22Rv1 (cell line): ENCODE results near the gene SPSB1.

Experiments
- H3K27ac ChIP-seq: fragments of 450-650 bp; 2 replicates; pipeline ENCODE4 v1.5.1; 2017
- CTCF ChIP-seq: fragments of 450-650 bp; IDR thresholded peaks from 2 replicates; pipeline ENCODE4 v1.5.1; 2017; ENCODE audit warnings: mild to moderate bottlenecking
- ZFX ChIP-seq: fragments of 450-650 bp; IDR thresholded peaks from 2 replicates; pipeline ENCODE4 v1.6.1; 2017; ENCODE audit warnings: antibody characterized with exemption, borderline replicate concordance

The SPSB1 gene

DNA sequence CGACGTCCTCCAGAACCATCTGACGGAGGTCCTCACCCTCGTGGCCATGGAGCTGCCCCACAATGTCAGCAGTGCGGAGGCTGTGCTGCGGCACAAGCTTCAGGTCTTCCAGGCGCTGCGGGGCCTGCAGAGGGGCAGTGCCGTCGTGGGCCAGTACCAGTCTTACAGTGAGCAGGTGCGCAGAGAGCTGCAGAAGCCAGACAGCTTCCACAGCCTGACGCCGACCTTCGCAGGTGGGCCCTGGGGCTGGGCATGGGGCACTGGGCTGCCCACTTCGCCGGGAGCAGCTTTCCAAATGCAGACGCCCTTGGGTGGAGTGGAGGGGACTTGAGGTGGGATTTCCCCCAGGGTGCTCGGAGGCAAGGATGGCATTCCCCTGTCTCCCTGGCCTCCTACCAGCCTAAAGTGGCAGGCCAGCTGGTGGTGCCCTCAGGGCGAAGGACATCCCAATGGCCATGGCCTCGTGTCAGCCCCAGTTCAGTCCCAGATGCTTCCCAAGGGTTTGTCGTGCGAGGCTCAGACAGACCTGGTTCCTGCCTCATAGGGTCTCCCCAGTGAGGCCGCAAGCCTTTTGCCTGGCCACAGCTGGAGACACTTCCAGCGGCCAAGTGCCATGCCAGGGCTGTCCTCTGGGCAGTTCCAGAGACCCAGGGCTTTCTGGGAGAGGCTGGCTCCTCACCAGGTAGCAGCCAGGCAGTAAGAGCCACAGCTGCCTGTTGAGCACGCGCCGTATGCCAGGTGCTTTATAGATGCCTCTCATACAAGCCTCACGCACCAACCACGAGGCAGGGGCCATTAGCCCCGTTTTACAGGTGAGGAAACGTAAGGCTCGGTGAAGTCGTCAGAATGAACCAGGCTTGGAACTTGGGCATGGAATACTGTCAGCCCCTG lies 30.4 kb upstream of the SPSB1 start:
- no peak for TF ChIP-seq ZFX
- TF ChIP-seq CTCF = no peak
- H3K27ac ChIP-seq = no peak overlapping the region

DNA sequence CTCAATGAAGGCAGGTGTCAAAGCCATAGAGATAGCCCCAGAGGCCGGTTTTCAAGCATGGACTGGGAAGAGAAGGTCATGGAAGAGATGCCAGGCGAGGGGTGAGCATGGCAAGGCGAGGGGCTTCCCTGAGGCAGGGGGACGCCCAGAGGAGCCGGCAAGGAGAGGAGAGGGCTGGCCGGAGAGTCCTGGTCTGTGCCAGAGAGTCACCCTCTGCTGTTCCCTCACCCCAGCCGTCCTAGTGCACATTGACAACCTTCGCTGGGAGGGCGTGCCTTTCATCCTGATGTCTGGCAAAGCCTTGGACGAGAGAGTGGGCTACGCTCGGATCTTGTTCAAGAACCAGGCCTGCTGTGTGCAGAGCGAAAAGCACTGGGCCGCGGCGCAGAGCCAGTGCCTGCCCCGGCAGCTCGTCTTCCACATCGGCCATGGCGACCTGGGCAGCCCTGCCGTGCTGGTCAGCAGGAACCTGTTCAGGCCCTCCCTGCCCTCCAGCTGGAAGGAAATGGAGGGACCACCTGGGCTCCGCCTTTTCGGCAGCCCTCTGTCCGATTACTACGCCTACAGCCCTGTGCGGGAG lies 29.3 kb upstream of the SPSB1 start:
- TF ChIP-seq CTCF (no peak), ZFX (no peak)
- H3K27ac ChIP-seq = no peak overlapping the region

DNA sequence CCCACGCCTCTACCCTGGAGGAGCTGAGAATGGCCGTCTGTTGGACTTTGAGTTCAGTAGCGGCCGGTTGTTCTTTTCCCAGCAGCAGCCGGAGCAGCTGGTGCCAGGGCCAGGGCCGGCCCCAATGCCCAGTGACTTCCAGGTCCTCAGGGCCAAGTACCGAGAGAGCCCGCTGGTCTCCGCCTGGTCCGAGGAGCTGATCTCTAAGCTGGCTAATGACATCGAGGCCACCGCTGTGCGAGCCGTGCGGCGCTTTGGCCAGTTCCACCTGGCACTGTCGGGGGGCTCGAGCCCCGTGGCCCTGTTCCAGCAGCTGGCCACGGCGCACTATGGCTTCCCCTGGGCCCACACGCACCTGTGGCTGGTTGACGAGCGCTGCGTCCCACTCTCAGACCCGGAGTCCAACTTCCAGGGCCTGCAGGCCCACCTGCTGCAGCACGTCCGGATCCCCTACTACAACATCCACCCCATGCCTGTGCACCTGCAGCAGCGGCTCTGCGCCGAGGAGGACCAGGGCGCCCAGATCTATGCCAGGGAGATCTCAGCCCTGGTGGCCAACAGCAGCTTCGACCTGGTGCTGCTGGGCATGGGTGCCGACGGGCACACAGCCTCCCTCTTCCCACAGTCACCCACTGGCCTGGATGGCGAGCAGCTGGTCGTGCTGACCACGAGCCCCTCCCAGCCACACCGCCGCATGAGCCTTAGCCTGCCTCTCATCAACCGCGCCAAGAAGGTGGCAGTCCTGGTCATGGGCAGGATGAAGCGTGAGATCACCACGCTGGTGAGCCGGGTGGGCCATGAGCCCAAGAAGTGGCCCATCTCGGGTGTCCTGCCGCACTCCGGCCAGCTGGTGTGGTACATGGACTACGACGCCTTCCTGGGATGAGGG lies 28.5 kb upstream of the SPSB1 start:
- H3K27ac ChIP-seq = no peak overlapping the region
- TF ChIP-seq ZFX (no peak), CTCF (no peak)

- TF ChIP-seq CTCF = no peak
- TF ChIP-seq ZFX = no peak
- H3K27ac ChIP-seq = no peak overlapping the region
These were observed 27.7 kb upstream of the SPSB1 start for GRCh38 chr1:9265037-9265436.

DNA sequence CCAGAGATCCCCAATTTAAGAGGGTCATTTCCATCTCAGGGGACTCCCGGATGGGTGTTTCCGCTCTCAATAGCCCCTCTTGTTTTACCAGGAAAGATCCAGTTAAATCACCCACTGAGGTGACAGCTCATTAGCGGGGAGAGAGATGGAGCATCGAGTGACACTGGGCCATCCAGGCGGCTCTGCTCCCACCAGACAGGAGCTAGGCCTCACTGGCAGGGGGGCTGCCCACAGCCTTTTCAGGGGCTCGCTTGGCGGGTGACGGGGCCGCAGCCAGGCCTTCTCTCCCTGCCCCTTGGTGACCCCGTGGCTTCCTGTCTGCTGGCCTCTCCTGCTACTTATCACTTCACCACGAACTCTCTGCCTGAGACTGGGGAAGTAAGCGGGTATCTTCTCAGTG lies 26.7 kb upstream of the SPSB1 start:
- TF ChIP-seq CTCF (no peak), ZFX (no peak)
- H3K27ac ChIP-seq = no peak overlapping the region

DNA sequence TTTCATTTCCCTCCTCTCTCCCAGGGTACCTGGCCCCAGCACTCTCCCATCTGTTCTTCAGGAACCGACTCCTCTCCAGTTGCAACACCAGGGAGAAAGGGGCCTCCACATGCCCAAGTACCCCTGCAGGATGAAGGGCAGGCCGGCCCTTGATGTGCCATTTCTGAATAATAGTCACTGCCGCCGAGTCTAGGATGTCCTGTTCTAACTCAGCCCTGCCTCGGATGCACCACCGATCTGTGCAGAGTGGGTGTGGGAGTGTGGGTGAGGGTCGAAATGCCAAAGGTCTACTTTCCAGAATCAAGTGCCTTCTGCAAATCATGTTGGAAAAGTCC lies 25.4 kb upstream of the SPSB1 start:
- no peak overlapping the region for H3K27ac ChIP-seq
- peak; percentile 60 for TF ChIP-seq CTCF
- TF ChIP-seq ZFX = no peak
